Measurements from ENCODE around the gene MYO5C.

DNA sequence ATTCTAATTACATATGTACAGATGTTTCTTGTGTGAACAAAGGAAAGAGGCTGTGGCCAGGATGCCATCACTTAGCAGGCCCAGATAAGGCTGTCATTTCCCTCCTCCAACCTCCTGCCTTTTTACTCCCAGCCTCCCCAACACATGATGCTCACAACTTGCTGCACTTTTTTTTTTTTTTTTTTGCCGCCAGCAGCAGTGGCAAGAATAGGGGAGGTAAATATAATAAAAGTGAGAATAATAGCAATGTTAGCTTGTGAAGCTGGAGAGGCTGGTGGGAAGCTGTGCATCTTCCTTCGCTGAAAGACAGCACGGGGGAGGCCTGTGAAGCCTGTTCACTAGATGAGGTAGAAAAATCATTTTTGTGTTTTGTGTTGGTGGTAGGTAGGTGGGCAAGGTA, 42.5 kb upstream of the MYO5C start:
- TF ChIP-seq POLR2AphosphoS5 (IDR thresholded peaks at IDR 0.05; ENCODE audit: insufficient read depth in 1 of 2, low read depth in 1 of 2) = no peak
- TF ChIP-seq, protein P1, sequence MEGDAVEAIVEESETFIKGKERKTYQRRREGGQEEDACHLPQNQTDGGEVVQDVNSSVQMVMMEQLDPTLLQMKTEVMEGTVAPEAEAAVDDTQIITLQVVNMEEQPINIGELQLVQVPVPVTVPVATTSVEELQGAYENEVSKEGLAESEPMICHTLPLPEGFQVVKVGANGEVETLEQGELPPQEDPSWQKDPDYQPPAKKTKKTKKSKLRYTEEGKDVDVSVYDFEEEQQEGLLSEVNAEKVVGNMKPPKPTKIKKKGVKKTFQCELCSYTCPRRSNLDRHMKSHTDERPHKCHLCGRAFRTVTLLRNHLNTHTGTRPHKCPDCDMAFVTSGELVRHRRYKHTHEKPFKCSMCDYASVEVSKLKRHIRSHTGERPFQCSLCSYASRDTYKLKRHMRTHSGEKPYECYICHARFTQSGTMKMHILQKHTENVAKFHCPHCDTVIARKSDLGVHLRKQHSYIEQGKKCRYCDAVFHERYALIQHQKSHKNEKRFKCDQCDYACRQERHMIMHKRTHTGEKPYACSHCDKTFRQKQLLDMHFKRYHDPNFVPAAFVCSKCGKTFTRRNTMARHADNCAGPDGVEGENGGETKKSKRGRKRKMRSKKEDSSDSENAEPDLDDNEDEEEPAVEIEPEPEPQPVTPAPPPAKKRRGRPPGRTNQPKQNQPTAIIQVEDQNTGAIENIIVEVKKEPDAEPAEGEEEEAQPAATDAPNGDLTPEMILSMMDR (IDR thresholded peaks at IDR 0.05) = no peak

Measured in vagina (tissue), 2 donors.